Stromal cell of bone marrow (primary cell): ENCODE measurements around the gene MAIP1.
A peak's percentile ranks its signal among the peaks of the same experiment; 100 is the strongest.

Experiments
- DNase-seq: peaks from one replicate; pipeline ENCODE4 v3.0.0-alpha.2; 2012; ENCODE audit warnings: low read depth

MAIP1 gene

DNA sequence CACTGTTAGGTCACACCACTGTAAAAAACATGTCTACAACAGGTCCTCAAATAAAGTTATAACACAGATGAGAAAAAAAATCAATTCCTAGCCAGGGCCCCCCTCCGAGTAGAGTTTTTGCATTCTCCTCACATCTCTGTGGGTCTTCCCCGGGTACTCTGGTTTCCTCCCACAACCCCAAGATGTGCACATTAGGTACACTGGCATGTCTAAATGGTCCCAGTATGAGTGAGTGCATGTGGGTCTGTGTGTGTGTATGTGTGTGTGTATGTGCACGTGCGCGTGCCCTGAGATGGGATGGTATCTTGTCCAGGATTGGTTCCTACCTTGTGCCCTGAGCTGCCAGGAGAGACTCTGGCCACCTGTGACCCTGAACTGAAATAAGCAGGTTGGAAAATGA lies 5.0 kb upstream of the MAIP1 start:
- no peak for DNase-seq

DNA sequence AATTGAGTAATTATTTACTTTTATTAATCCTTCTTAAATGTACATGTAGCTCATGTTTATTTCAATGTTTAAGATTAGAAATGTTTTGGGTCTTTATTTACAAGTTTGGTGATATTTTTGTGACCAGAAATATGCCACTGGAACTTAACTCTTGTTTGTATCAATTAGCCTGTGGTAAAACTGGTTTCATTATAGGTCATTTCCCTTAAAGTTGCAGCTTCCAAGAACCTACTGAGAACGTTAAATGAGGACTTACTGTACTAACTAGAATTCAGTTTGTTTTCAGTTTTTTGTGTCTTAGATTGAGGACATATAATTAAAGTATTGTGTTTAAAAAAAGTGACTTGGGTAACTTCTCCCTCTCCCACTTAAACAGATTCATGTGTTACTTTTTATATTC lies 4.4 kb upstream of the MAIP1 start:
- no peak for DNase-seq

DNA sequence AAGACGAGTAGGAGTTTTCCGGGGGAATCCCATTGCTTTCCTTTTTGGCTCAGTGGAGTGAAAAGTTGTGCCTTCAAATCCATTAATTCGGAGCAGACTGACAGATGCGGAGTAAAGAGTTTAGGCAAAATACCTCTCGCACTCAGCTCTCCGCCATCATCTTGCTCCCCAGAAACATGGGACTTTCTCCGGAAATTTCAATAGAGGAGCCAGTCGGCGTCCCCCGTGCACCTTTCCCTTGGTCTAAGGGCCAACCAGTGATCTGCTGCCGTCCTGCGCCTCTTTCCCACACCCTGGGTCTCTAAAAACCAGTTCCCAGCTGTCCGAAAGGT lies 409 bp upstream of the MAIP1 start:
- DNase-seq = no peak

DNA sequence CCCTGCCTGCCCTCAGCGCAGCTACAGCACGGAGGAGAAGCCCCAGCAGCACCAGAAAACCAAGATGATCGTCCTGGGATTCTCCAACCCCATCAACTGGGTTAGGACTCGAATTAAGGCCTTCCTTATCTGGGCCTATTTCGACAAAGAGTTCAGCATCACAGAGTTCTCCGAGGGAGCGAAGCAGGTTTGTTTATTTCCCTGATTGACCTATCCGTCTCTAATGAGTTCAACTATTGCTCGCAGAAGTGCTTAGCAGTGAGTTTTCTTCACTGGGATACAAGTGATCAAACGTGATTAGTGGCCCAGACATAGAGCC lies 639 bp downstream of the MAIP1 start:
- no peak for DNase-seq

- no peak for DNase-seq
Measured at GRCh38 chr2:199958014-199958413, 2.6 kb downstream of the MAIP1 start.

DNA sequence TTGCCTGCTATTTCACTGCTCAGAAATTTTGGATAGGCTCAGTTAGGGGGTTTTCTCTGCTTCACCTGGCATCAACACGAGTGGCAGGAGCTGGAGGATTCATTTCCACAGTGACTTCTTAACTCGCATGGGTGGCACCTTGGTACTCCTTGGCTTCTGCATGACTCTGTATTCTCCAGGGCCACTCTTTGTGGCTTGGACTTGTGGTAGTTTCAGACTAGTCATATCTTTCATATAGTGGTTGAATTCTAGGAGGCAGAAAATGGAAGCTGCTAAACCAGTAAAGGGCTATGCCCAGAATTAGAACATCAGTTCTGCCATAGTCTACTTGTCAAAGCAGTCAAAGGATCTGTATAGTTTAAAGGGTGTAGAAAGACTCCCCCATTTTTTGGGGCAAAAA lies 6.8 kb downstream of the MAIP1 start:
- no peak for DNase-seq

DNA sequence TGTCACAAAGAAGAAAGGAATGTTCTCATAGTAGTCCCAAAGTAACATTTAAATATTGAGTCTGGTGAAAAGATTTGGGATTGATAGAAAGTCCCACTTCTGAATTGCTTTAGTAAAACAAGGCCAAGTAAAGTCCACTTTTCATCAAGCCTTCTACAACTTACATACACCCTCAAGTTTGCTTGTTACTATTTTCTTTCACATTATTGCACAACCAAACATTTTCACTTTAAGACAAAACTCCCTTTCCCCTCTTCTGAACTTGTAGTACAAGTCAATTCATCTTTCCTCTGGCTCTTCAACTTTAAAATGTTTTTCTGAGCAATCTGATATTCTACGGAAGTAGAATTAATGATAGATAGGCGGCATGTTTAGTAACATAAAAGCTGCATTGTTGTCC lies 11.0 kb downstream of the MAIP1 start:
- no peak for DNase-seq

- no peak for DNase-seq
Measured at GRCh38 chr2:199966976-199967375, 11.6 kb downstream of the MAIP1 start.

DNA sequence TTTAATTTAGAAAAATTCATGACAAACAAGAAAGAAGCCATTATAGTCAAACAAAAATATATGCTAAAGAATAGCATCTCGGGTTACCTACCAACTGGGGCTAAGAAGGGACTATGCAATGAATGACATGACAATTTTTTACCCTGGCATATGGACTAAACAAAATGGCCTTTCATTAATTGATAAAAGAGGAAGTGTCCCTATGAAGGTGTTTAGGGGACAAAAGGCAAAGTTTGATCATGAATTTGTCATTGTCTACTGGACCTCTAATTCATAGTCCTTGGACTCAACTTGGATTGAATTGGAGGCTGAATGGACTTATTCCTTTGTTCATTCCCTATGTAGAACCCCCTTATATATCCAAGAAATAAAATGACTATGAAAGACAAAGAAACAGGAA lies 12.7 kb downstream of the MAIP1 start:
- no peak for DNase-seq

- no peak for DNase-seq
Measured at GRCh38 chr2:199972088-199972626, 16.8 kb downstream of the MAIP1 start.

GRCh38 chr2:199973703-199974102 lies 18.3 kb downstream of the MAIP1 start:
- DNase-seq = no peak

GRCh38 chr2:199975273-199975895 lies 20.0 kb downstream of the MAIP1 start:
- DNase-seq = no peak

GRCh38 chr2:199977984-199978415 lies 22.6 kb downstream of the MAIP1 start:
- peak; percentile 81 for DNase-seq

DNA sequence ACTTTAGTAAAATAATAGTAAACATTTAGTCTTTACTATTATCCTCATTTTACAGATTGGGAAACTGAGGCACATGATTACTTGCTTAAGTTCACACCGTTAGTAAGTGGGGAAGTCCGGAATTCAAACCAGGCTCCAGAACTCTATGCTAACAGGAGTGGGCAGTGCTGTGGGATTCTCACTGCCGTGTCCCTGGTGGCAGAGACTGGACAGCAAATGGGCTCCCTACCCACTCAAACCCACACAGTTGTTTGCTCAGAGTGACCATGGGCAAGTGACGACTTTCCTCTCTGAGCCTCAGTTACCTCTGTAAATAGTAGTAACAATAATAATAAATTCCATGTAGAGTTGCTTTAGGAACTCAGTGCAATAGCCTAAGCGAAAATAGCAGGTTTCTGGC lies 24.0 kb downstream of the MAIP1 start:
- DNase-seq = no peak

GRCh38 chr2:199979832-199980628 lies 24.6 kb downstream of the MAIP1 start:
- DNase-seq = peak; percentile 74

GRCh38 chr2:199982126-199982843 lies 26.9 kb downstream of the MAIP1 start:
- no peak for DNase-seq

GRCh38 chr2:199983534-199983933 lies 28.2 kb downstream of the MAIP1 start:
- DNase-seq = no peak

DNA sequence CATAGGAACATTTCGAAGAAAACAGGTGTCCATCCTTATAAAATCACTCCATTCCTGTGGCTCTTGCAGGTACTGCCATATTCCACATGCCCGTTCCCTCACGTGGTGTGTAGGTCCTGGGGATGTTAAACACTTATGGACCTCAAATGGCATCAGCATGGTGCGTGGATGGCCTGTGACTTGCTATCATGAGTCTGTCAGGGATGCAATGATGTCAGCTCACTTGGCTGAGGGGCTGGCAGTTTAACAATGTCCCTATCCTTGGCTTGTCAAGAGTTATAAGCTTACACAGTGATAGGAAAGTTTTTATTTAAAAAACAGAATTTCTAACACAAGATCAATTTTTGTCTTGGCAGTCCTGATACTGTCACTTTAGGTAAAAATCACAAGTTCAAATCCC lies 28.8 kb downstream of the MAIP1 start:
- DNase-seq = no peak

GRCh38 chr2:199984755-199985154 lies 29.4 kb downstream of the MAIP1 start:
- no peak for DNase-seq

DNA sequence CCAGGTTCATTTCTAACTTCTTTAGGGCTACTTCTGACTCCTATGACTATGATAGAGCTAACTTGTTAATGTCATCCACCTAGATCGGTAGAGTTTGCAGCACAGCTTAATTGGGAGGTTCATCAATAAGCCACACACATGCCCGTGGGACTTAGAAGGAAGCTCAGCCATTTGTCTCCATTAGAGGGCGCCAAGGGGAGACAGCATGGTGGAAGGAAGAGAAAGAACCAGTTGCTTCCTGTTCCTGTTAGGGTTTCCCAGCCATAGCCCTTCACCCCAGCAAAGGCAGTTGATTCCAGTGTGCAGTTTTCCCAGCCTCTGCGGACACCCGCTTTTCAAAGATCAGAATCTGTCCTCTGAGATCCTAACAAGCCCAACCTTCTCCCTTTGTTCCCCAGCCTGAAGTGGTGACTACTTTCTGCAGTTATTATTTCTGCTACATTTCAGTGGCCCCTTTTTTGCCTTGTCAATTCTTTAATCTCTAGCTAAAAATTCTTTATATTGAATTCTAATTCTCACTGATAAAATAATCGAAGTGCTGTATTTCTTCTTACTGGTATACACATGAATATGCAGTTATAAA lies 30.3 kb downstream of the MAIP1 start:
- peak; percentile 48 for DNase-seq

DNA sequence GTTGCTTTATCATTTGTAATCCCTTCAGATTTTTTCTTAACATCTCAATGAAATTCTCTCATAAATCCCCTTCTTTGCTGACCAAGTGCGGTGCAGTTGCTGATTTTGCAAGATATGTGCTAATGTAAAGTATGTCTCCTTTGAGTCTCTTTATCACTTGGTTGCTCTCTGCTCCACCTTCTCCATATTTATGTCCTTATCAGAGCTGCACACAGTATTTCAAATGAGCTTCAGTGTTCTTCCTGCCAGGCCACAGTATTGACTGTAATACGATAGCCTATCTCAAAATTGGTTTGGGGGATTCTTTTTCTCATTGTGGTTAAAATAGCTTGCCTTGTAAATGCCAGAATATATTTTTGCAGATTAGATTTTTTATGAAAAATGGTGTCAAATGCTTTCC lies 32.2 kb downstream of the MAIP1 start:
- no peak for DNase-seq

DNA sequence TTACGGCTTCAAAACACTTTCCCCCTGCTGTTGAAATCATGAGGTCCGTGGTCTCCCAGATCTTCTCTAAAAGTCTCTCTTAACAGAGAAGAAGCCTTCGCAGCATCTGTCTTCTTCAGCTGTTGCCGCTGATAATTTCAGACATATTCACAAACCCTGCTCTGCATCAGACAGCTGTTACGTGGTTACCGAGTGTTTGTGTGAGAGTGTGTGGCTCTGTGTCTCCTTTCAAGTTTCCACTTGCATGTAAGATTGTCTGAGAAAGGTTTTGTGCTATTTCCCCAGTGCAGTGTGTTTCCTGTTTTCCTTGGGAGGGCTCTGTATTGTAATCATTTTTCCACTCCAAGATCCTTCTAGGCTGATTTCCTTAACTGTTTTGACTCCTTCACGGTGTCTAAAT lies 32.8 kb downstream of the MAIP1 start:
- DNase-seq = no peak

DNA sequence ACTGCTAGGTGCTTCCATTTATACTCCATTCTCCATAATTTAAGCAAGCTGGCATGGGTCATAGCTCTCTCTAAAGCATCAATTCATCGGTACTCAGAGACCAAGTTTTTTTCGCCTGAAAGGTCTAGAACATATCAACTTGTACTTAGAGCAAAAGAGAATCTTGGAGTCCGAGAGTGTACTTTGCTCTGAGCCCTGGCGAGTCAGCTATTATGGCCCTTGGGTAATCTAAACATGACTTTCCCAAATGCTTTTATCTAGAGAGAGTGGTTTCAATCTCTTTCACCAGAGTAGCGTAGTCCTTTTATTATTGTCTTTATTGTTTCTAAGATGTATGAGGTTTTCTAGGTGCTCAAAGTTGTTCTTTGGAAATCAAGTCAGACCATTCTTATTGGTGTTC lies 34.4 kb downstream of the MAIP1 start:
- DNase-seq = no peak
